Loucy (cell line): ENCODE results near the gene VAMP4.

Experiments
- CTCF ChIP-seq: fragments of 200-600 bp; sonication (generic); conservative IDR thresholded peaks from 2 replicates; pipeline ENCODE4 v1.5.1; 2014; ENCODE audit warnings: mild to moderate bottlenecking, antibody characterized with exemption, low read length
- EZH2phosphoT487 ChIP-seq: fragments of 200-600 bp; IDR thresholded peaks from 2 replicates; pipeline ENCODE4 v1.6.1; 2018; ENCODE audit warnings: antibody characterized with exemption, mild to moderate bottlenecking, moderate library complexity, borderline replicate concordance

GRCh38 chr1:171784784-171785183, 42.9 kb upstream of the VAMP4 start:
- TF ChIP-seq CTCF, result no peak
- TF ChIP-seq EZH2phosphoT487, result no peak
